Measurements from ENCODE around the gene NAPSA.
"Not testable (repeated sequence)": the region's sequence is repeated elsewhere in the genome, so short reads cannot be mapped to it uniquely, and the experiment has no call there.

NAPSA gene

GRCh38 chr19:50358483-50359327 lies 6.7 kb downstream of the NAPSA start:
- peak overlapping the region; percentile 94 for H3K4me2 ChIP-seq
- TF ChIP-seq CTCF (conservative IDR thresholded peaks at IDR 0.05; ENCODE audit: low read depth, low read length), result no peak
- H4K20me1 ChIP-seq (ENCODE audit: insufficient read depth), result no peaks in the 10 kb centered on the region
- peak overlapping the region; percentile 98 for H2AFZ ChIP-seq (ENCODE audit: low read depth)
- no peaks in the 10 kb centered on the region for H3K79me2 ChIP-seq (ENCODE audit: insufficient read depth, low read depth)
- H3K36me3 ChIP-seq (ENCODE audit: insufficient read depth), result no peaks in the 10 kb centered on the region
- H3K27me3 ChIP-seq (ENCODE audit: insufficient read depth, low read depth), result peaks cover 61% of the 10 kb centered on the region
- H3K4me3 ChIP-seq (IDR thresholded peaks at IDR 0.05; ENCODE audit: insufficient read depth, low read depth, low read length), result no peak overlapping the region
- H3K27ac ChIP-seq, result no peak overlapping the region; the same call in 1 of the 2 replicates
- H3K4me1 ChIP-seq (ENCODE audit: low read depth, poor library complexity, severe bottlenecking), result peaks cover 5% of the 10 kb centered on the region
- H3K9ac ChIP-seq, result peak overlapping the region; percentile 7; the same call in 1 of the 2 replicates

GRCh38 chr19:50357178-50358100 lies 8.0 kb downstream of the NAPSA start:
- peaks cover 5% of the 10 kb centered on the region for H3K4me1 ChIP-seq (ENCODE audit: low read depth, poor library complexity, severe bottlenecking)

GRCh38 chr19:50356691-50357177 lies 8.7 kb downstream of the NAPSA start:
- Histone ChIP-seq H3K9ac (no peak overlapping the region), H3K27me3 (ENCODE audit: insufficient read depth, low read depth) (peaks cover 61% of the 10 kb centered on the region)

More at GRCh38 chr19:50357178-50358100, 8.0 kb downstream of the NAPSA start:
- peak overlapping the region; percentile 60 for H3K27ac ChIP-seq
- peak overlapping the region; percentile 94 for H3K4me2 ChIP-seq
- no peak overlapping the region for H3K4me3 ChIP-seq (IDR thresholded peaks at IDR 0.05; ENCODE audit: insufficient read depth, low read depth, low read length)
- no peaks in the 10 kb centered on the region for H3K36me3 ChIP-seq (ENCODE audit: insufficient read depth)
- no peaks in the 10 kb centered on the region for H4K20me1 ChIP-seq (ENCODE audit: insufficient read depth)
- H3K9ac ChIP-seq, result peak overlapping the region; percentile 67
- H3K79me2 ChIP-seq (ENCODE audit: insufficient read depth, low read depth), result no peaks in the 10 kb centered on the region
- H2AFZ ChIP-seq (ENCODE audit: low read depth), result peak overlapping the region; percentile 98
- TF ChIP-seq CTCF (conservative IDR thresholded peaks at IDR 0.05; ENCODE audit: low read depth, low read length), result peak; percentile 91
- H3K27me3 ChIP-seq (ENCODE audit: insufficient read depth, low read depth), result peaks cover 61% of the 10 kb centered on the region

GRCh38 chr19:50353487-50353880 lies 12.0 kb downstream of the NAPSA start:
- H3K79me2 ChIP-seq (ENCODE audit: insufficient read depth, low read depth); H3K27ac ChIP-seq; H2AFZ ChIP-seq (ENCODE audit: low read depth); H3K36me3 ChIP-seq (ENCODE audit: insufficient read depth); H4K20me1 ChIP-seq (ENCODE audit: insufficient read depth); H3K4me2 ChIP-seq; H3K4me3 ChIP-seq (IDR thresholded peaks at IDR 0.05; ENCODE audit: insufficient read depth, low read depth, low read length); H3K4me1 ChIP-seq (ENCODE audit: low read depth, poor library complexity, severe bottlenecking); H3K9ac ChIP-seq: not testable (repeated sequence)
- H3K27me3 ChIP-seq (ENCODE audit: insufficient read depth, low read depth), result peaks cover 69% of the 10 kb centered on the region

More at GRCh38 chr19:50356691-50357177, 8.7 kb downstream of the NAPSA start:
- Histone ChIP-seq H3K79me2 (ENCODE audit: insufficient read depth, low read depth) (no peaks in the 10 kb centered on the region), H3K27ac (no peak overlapping the region; the same call in 1 of the 2 replicates), H4K20me1 (ENCODE audit: insufficient read depth) (no peaks in the 10 kb centered on the region), H3K4me3 (IDR thresholded peaks at IDR 0.05; ENCODE audit: insufficient read depth, low read depth, low read length) (no peak overlapping the region), H3K4me2 (no peak overlapping the region), H3K4me1 (ENCODE audit: low read depth, poor library complexity, severe bottlenecking) (peaks cover 5% of the 10 kb centered on the region), H3K36me3 (ENCODE audit: insufficient read depth) (no peaks in the 10 kb centered on the region), H2AFZ (ENCODE audit: low read depth) (peak overlapping the region; percentile 98; the same call in 1 of the 2 replicates)
- TF ChIP-seq CTCF (conservative IDR thresholded peaks at IDR 0.05; ENCODE audit: low read depth, low read length), result no peak
